WTC11 (cell line): ENCODE data around the gene POTEF.
"Not testable (repeated sequence)": the region's sequence is repeated elsewhere in the genome, so short reads cannot be mapped to it uniquely, and the experiment has no call there.

Experiments used
- CTCF ChIP-seq: fragments of 200-600 bp; IDR thresholded peaks from 2 replicates; pipeline ENCODE4 v1.8.0; 2022; ENCODE audit warnings: antibody characterized with exemption
- KAT7 ChIP-seq: sonication (generic); formaldehyde crosslinking; IDR thresholded peaks from 2 replicates; pipeline ENCODE4 v1.8.1; 2023; ENCODE audit warnings: missing genetic modification reagents, mild to moderate bottlenecking, borderline replicate concordance
- USF2 ChIP-seq: sonication (generic); formaldehyde crosslinking; IDR thresholded peaks from 2 replicates; pipeline ENCODE4 v1.8.1; 2023; ENCODE audit warnings: mild to moderate bottlenecking, missing genetic modification reagents, moderate library complexity
- ZNF317 ChIP-seq: sonication (generic); formaldehyde crosslinking; IDR thresholded peaks from 2 replicates; pipeline ENCODE4 v1.8.1; 2023; ENCODE audit warnings: low read depth, mild to moderate bottlenecking, moderate library complexity, missing genetic modification reagents, borderline replicate concordance

GRCh38 chr2:130162486-130162885, 33.5 kb upstream of the POTEF start:
- TF ChIP-seq KAT7 (CRISPR knock-in tag); ZNF317 (CRISPR knock-in tag); USF2 (CRISPR knock-in tag); CTCF: not testable (repeated sequence)
